Measurements from ENCODE around the gene ZNF700. TPM values are rescaled to one million over a fixed set of nuclear protein-coding genes. Genes with fewer than 3 reads are reported as not detected.
"Not testable (repeated sequence)": the region's sequence is repeated elsewhere in the genome, so short reads cannot be mapped to it uniquely, and the experiment has no call there.

ZNF700 gene
- total RNA-seq, 4 donors from 2014 or later, result 6.4 to 13.9 (median 9.9) TPM

GRCh38 chr19:11927227-11927626 lies 2.3 kb downstream of the ZNF700 start:
- TF ChIP-seq CTCF (IDR thresholded peaks at IDR 0.05) (no peak), POLR2A (IDR thresholded peaks at IDR 0.05) (no peak)
- intact Hi-C loops (cut with DNase I), result no loop called here
- peaks cover 0 to 30% (median 0%) of the 10 kb centered on the region in 3 donors for H3K36me3 ChIP-seq
- no peaks in the 10 kb centered on the region for H3K27me3 ChIP-seq
- H3K27ac ChIP-seq, result no peak overlapping the region
- peaks cover 10 to 43% (median 15%) of the 10 kb centered on the region in 3 donors for H3K4me1 ChIP-seq
- 77 to 92% methylated on average over 2 to 3 of the region's 3 CpGs for WGBS, 2 donors
- no peak for DNase-seq
- H3K4me3 ChIP-seq, result no peak overlapping the region
- no peaks in the 10 kb centered on the region for H3K9me3 ChIP-seq

GRCh38 chr19:11931051-11931450 lies 6.1 kb downstream of the ZNF700 start:
- WGBS, 2 donors, result 75 to 88% methylated on average over 3 of the region's 3 CpGs
- H3K4me1 ChIP-seq, result peaks cover 3 to 17% (median 6%) of the 10 kb centered on the region in 3 donors
- H3K36me3 ChIP-seq, result peaks cover 0 to 64% (median 0%) of the 10 kb centered on the region in 3 donors
- no peak overlapping the region for H3K27ac ChIP-seq
- H3K27me3 ChIP-seq, result no peaks in the 10 kb centered on the region
- H3K9me3 ChIP-seq, result peaks cover 0 to 33% (median 5%) of the 10 kb centered on the region in 3 donors
- TF ChIP-seq POLR2A (IDR thresholded peaks at IDR 0.05), result no peak
- TF ChIP-seq CTCF (IDR thresholded peaks at IDR 0.05), result no peak
- intact Hi-C loops (cut with DNase I), result no loop called here
- DNase-seq, result no peak
- H3K4me3 ChIP-seq, result no peak overlapping the region

GRCh38 chr19:11931513-11931912 lies 6.6 kb downstream of the ZNF700 start:
- peaks cover 0 to 33% (median 5%) of the 10 kb centered on the region in 3 donors for H3K9me3 ChIP-seq
- H3K27ac ChIP-seq, result no peak overlapping the region
- peaks cover 0 to 64% (median 0%) of the 10 kb centered on the region in 3 donors for H3K36me3 ChIP-seq
- H3K27me3 ChIP-seq, result no peaks in the 10 kb centered on the region
- TF ChIP-seq POLR2A (IDR thresholded peaks at IDR 0.05), result no peak
- TF ChIP-seq CTCF (IDR thresholded peaks at IDR 0.05), result no peak
- WGBS, 2 donors, result 96 to 97% methylated on average over 3 of the region's 3 CpGs
- DNase-seq, result no peak
- intact Hi-C loops (cut with DNase I), result no loop called here
- H3K4me1 ChIP-seq, result peaks cover 0 to 12% (median 1%) of the 10 kb centered on the region in 3 donors
- H3K4me3 ChIP-seq, result no peak overlapping the region

- Histone ChIP-seq H3K9me3 (peaks cover 0 to 69% (median 25%) of the 10 kb centered on the region in 3 donors), H3K36me3 (peaks cover 0 to 79% (median 10%) of the 10 kb centered on the region in 3 donors)
Observed at GRCh38 chr19:11935829-11936228, 10.9 kb downstream of the ZNF700 start.

GRCh38 chr19:11938383-11938782 lies 13.5 kb downstream of the ZNF700 start:
- DNase-seq; H3K4me1 ChIP-seq; H3K4me3 ChIP-seq; H3K27ac ChIP-seq; intact Hi-C loops (cut with DNase I); H3K27me3 ChIP-seq: not testable (repeated sequence)
- H3K9me3 ChIP-seq, result peaks cover 0 to 87% (median 49%) of the 10 kb centered on the region in 3 donors
- peaks cover 3 to 81% (median 21%) of the 10 kb centered on the region in 3 donors for H3K36me3 ChIP-seq
- WGBS, 2 donors, result 97 to 100% methylated on average over 3 of the region's 3 CpGs

More at GRCh38 chr19:11935829-11936228, 10.9 kb downstream of the ZNF700 start:
- H3K4me3 ChIP-seq; H3K27ac ChIP-seq; DNase-seq; H3K4me1 ChIP-seq; intact Hi-C loops (cut with DNase I); H3K27me3 ChIP-seq: not testable (repeated sequence)
- WGBS, 2 donors, result 97 to 98% methylated on average over 3 of the region's 3 CpGs

GRCh38 chr19:11941361-11941887 lies 16.5 kb downstream of the ZNF700 start:
- H3K36me3 ChIP-seq, result peaks cover 3 to 88% (median 35%) of the 10 kb centered on the region in 3 donors
- WGBS, 2 donors, result 92% methylated on average over 9 of the region's 29 CpGs; no CpG with 5 or more reads in 1 of the 2 donors
- H3K4me3 ChIP-seq; intact Hi-C loops (cut with DNase I); H3K27ac ChIP-seq; DNase-seq; H3K27me3 ChIP-seq; H3K4me1 ChIP-seq: not testable (repeated sequence)
- peaks cover 6 to 92% (median 75%) of the 10 kb centered on the region in 3 donors for H3K9me3 ChIP-seq
